Tibial nerve (tissue), 4 donors: Measurements from ENCODE around the gene REPS2.

ENCODE experiments used
- EP300 ChIP-seq, 2 donors: sonication (generic); formaldehyde crosslinking; IDR thresholded peaks; one replicate each; pipeline ENCODE4 v1.6.1; 2017; ENCODE audit warnings: antibody characterized with exemption in 2 of 2, mild to moderate bottlenecking in 1 of 2
- POLR2A ChIP-seq, 2 donors: fragments of 450-650 bp; IDR thresholded peaks; one replicate each; pipeline ENCODE4 v1.6.1; 2017; ENCODE audit warnings: antibody characterized with exemption in 2 of 2, mild to moderate bottlenecking in 2 of 2, moderate library complexity in 2 of 2
- TF ChIP-seq, protein P1 (sequence below), 5 experiments: fragments of 200-600 bp in 3 of 5; fragments of 450-650 bp in 2 of 5; sonication (generic) in 3 of 5; IDR thresholded peaks; one replicate each; pipeline ENCODE4 v1.5.1; 2016 to 2019; ENCODE audit warnings: antibody characterized with exemption in 5 of 5, mild to moderate bottlenecking in 3 of 5, moderate library complexity in 2 of 5

DNA sequence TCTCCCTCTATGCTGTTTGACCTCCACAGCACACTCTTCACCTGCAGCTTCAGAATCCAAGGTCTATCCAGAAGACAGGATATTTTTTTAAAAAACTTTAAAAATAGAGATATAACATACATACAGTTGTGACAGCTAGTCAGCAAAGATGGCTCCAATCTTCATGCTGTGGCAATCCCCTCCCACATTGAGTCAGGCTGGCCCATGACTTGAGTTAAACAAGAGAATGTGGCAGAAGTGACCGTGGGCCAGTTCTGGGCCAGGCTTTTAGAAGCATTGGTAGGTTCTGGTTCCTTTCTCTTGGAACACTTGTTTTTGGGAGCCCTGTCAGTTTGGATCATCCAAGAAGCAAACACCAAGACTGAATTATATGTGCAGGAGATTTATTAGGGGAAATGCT is 36.1 kb upstream of the REPS2 start:
- TF ChIP-seq, protein P1, sequence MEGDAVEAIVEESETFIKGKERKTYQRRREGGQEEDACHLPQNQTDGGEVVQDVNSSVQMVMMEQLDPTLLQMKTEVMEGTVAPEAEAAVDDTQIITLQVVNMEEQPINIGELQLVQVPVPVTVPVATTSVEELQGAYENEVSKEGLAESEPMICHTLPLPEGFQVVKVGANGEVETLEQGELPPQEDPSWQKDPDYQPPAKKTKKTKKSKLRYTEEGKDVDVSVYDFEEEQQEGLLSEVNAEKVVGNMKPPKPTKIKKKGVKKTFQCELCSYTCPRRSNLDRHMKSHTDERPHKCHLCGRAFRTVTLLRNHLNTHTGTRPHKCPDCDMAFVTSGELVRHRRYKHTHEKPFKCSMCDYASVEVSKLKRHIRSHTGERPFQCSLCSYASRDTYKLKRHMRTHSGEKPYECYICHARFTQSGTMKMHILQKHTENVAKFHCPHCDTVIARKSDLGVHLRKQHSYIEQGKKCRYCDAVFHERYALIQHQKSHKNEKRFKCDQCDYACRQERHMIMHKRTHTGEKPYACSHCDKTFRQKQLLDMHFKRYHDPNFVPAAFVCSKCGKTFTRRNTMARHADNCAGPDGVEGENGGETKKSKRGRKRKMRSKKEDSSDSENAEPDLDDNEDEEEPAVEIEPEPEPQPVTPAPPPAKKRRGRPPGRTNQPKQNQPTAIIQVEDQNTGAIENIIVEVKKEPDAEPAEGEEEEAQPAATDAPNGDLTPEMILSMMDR (IDR thresholded peaks at IDR 0.05): no peak
- TF ChIP-seq POLR2A (IDR thresholded peaks at IDR 0.05): no peak
- no peak for TF ChIP-seq EP300 (IDR thresholded peaks at IDR 0.05)
